ENCODE measurements around the gene TEPSIN.

The TEPSIN gene

DNA sequence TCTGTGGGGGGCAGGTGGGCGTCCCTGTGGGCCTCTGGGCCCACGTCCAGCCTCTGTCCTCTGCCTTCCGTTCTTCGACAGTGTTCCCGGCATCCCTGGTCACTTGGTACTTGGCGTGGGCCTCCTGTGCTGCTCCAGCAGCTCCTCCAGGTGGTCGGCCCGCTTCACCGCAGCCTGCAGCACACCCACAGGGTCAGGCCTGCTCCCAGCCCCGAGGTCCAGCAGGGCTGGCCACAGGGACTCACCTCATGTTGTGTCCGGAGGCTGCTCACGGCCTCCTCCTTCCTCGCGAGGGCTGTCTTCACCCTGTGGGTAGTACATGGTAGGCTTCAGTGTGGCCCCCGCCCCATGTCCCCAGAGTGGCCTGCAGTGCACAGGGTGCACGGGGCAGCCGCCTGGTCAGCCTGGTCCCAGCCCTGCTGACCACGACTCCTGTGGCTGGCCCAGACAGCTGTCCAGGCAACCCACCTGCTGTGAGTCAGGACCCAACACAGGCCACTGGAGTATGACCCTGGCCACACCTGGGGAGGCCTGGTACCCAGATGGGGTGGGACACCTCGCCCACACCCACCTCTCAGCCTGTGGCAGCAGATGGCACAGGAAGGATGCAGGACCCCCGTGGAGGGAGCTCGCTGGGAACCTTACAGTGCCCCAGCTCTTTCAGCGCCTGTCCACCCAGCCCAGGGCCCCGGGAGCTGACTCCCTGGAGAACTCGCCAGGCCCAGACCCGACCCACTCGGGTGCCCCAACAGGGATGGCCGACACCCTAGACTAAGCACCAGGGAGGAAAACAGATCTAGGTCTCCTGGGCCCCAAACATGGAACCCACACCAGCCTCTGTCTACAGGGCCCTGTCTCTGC, 49.0 kb downstream of the TEPSIN start:
- no peak overlapping the region for H3K4me3 ChIP-seq (replicated peaks; ENCODE audit: low read depth, low read length)
- DNase-seq (ENCODE audit: extremely low read depth, low read depth) = no peak
- TF ChIP-seq, protein P1, sequence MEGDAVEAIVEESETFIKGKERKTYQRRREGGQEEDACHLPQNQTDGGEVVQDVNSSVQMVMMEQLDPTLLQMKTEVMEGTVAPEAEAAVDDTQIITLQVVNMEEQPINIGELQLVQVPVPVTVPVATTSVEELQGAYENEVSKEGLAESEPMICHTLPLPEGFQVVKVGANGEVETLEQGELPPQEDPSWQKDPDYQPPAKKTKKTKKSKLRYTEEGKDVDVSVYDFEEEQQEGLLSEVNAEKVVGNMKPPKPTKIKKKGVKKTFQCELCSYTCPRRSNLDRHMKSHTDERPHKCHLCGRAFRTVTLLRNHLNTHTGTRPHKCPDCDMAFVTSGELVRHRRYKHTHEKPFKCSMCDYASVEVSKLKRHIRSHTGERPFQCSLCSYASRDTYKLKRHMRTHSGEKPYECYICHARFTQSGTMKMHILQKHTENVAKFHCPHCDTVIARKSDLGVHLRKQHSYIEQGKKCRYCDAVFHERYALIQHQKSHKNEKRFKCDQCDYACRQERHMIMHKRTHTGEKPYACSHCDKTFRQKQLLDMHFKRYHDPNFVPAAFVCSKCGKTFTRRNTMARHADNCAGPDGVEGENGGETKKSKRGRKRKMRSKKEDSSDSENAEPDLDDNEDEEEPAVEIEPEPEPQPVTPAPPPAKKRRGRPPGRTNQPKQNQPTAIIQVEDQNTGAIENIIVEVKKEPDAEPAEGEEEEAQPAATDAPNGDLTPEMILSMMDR (IDR thresholded peaks at IDR 0.05; ENCODE audit: low read depth, low read length, missing control alignments) = peak; percentile 8

DNA sequence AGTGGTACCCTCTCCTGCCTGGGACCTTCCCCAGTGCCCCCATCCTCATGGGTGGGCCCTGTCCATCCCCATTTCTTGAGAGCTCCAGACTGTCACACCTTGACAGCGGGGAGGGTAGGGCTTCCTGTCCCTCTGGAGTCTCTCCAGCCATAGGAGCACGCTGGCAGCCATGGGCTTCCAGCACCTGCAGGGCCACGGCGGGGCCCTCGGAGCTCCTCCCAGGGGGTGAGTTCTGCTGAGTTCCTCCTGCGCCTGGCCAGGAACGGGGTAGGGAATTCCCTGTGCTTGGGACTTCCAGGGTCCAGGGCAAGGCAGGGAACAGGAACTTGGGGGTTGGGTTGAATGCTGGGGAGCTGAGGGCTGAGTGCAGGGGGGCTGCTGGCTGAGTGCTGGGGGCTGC, 49.8 kb downstream of the TEPSIN start:
- TF ChIP-seq, protein P1 (IDR thresholded peaks at IDR 0.05; ENCODE audit: low read depth, low read length, missing control alignments) = no peak
- no peak for DNase-seq (ENCODE audit: extremely low read depth, low read depth)
- H3K4me3 ChIP-seq (replicated peaks; ENCODE audit: low read depth, low read length) = no peak overlapping the region

DNA sequence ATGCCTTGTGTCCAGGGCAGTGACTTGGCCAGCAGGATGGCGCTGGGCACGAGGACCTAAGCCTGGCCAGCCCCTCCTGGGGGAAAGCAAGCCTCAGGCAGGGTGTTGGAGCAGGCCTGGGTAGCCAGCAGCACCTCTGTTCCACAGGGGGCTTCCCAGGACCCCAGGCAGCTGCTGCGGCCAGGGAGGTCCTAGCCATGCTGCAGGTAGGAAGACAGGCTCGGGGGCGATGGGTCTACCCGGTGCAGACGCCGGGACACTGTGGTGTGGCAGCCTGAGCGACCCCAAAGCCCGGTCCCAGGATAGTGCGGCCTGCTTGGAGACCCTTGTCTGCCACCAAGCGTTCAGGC, 50.4 kb downstream of the TEPSIN start:
- H3K4me3 ChIP-seq (replicated peaks; ENCODE audit: low read depth, low read length) = no peak overlapping the region
- TF ChIP-seq, protein P1 (IDR thresholded peaks at IDR 0.05; ENCODE audit: low read depth, low read length, missing control alignments) = no peak
- DNase-seq (ENCODE audit: extremely low read depth, low read depth) = no peak

DNA sequence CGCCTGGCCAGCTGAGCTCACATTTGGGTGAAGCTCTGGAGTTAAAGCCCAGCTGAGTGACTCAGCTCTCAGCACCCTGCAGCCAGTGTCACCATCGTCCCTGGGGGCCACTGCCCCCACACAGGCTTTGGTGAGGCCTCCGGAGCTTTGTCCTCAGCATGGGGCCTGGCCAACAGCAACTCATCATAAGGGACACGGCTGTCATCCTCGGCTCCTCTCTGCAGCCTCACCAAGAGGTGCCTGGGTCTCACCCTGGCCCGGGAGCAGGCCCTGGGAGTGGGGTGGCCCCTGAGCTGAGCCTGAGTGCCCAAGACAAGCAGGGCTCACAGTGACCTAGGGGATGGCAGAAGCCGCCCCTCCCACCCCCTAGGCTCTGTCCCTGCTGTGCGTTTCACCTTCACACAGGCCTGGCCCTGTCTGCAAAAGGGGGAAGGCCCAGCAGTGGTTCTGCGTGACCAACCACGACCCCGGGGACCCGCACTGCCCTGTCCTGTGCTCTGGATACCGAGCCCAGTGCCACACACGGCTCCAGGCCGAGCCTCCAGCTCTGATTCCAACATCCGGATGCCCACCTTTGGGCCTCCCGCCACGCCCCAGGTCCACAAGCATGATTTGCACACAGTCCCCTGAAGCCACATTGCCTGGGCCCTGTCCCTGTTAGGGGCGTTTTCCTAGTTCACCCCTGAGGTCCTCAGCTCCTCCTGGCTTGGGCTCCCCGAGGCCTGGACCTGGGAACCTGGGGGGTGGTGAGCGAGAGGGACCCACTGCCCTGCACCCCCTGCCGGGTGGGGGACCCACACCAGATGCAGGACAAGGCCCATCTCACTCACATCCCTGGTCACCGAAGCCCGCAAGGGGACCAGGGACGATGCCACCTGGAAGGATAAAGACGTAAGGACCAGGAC, 51.0 kb downstream of the TEPSIN start:
- H3K4me3 ChIP-seq (replicated peaks; ENCODE audit: low read depth, low read length) = no peak overlapping the region
- DNase-seq (ENCODE audit: extremely low read depth, low read depth) = no peak
- TF ChIP-seq, protein P1 (IDR thresholded peaks at IDR 0.05; ENCODE audit: low read depth, low read length, missing control alignments) = no peak

DNA sequence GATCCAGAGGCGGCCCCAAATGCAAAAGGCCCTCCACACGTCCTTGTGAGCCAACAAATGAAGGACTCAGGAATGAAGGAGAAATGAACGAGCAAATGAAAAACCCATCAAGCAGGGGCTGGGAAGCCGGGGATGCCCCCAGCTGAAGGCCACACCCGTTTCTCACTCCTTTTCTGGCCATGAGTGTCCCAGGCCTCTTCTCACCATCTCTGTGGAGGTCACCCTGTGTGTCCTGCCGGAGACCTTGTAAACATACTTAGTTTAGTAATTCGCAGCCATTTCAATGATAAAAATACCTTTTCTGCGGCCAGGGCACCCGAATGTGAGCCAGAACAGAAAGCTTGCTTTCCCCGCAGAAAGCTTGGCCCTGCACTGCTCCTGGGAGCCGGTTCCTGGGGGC, 51.7 kb downstream of the TEPSIN start:
- no peak for DNase-seq (ENCODE audit: extremely low read depth, low read depth)
- TF ChIP-seq, protein P1 (IDR thresholded peaks at IDR 0.05; ENCODE audit: low read depth, low read length, missing control alignments) = no peak

DNA sequence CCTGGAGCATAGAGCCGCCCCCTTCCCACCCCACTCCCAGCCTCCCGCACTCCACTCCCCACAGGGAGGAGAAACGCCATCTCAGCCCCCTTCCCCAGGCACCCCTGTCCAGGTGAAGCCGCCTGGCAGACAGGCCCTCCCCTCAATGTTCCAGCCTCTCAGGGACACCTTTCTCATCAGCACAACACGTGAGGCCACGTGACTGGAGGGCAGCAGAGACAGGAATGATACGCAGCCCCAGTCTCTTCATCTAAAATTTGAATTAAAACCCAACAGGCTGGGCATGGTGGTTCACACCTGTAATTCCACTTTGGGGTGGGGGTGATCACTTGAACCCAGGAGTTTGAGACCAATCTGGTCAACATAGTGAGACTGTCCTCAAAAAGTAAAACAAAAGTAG, 52.7 kb downstream of the TEPSIN start:
- H3K4me3 ChIP-seq (replicated peaks; ENCODE audit: low read depth, low read length) = no peak overlapping the region
- TF ChIP-seq, protein P1 (IDR thresholded peaks at IDR 0.05; ENCODE audit: low read depth, low read length, missing control alignments) = no peak

More for the DNA sequence above, 51.7 kb downstream of the TEPSIN start:
- H3K4me3 ChIP-seq (replicated peaks; ENCODE audit: low read depth, low read length) = no peak overlapping the region

More for the DNA sequence above, 52.7 kb downstream of the TEPSIN start:
- no peak for DNase-seq (ENCODE audit: extremely low read depth, low read depth)
